Mucosa of descending colon (tissue), 3 donors: ENCODE measurements around the gene LLGL2. TPM values are rescaled to one million over a fixed set of nuclear protein-coding genes. Genes with fewer than 3 reads are reported as not detected.
A peak's percentile ranks its signal among the peaks of the same experiment; 100 is the strongest.

ENCODE experiments used
- ATAC-seq: fragments of 200-7000 bp; cut with Tn5 transposase; one replicate; pipeline ENCODE4 v1.9.1; 2020; ENCODE audit warnings: mild to moderate bottlenecking, moderate library complexity
- DNase-seq, 3 donors: peaks; one replicate each; pipeline ENCODE4 v3.0.0-alpha.2; 2020
- H3K36me3 ChIP-seq: fragments of 200-600 bp; one replicate; pipeline ENCODE4 v1.8.0; 2021; ENCODE audit warnings: low read depth, mild to moderate bottlenecking
- H3K4me1 ChIP-seq: fragments of 200-600 bp; one replicate; pipeline ENCODE4 v1.8.0; 2021; ENCODE audit warnings: low read depth, mild to moderate bottlenecking
- H3K4me3 ChIP-seq: fragments of 200-600 bp; one replicate; pipeline ENCODE4 v1.8.0; 2021; ENCODE audit warnings: mild to moderate bottlenecking
- H3K9me3 ChIP-seq: fragments of 200-600 bp; one replicate; pipeline ENCODE4 v1.8.0; 2021; ENCODE audit warnings: mild to moderate bottlenecking
- intact Hi-C, 2 donors: fragments of 100-400 bp; cut with DNase I in 1 of 2; cut with micrococcal nuclease in 1 of 2; formaldehyde crosslinking; loops; one replicate each; pipeline versions ENCODE4 v1.11.0 to v1.11.1; 2022; cut with DNase I, micrococcal nuclease
- total RNA-seq, 3 donors: library from RNA; stranded (reverse); fragmentation: NEBNext Ultra II Directional in 2 of 3; extraction: Animal tissue kit (Norgen Biotek cat#: 25700) in 2 of 3; gene quantifications; one replicate each; pipeline versions ENCODE4 v1.2.1 to v1.2.4, GENCODE V29; 2021 to 2023
- TF ChIP-seq, protein P1 (sequence below): fragments of 200-600 bp; IDR thresholded peaks from one replicate; pipeline ENCODE4 v1.8.0; 2022; ENCODE audit warnings: antibody characterized with exemption, mild to moderate bottlenecking
- donor health status: DM: no; HTN: no; CAD: no; lungs with moderate emphysema.
- donor health status: DM: no; HTN: no; CAD: no.
- donor health status: DM: no; HTN: yes; CAD: no.

LLGL2 gene
- total RNA-seq, 3 donors from 2014 or later = 269 to 590 (median 405) TPM

DNA sequence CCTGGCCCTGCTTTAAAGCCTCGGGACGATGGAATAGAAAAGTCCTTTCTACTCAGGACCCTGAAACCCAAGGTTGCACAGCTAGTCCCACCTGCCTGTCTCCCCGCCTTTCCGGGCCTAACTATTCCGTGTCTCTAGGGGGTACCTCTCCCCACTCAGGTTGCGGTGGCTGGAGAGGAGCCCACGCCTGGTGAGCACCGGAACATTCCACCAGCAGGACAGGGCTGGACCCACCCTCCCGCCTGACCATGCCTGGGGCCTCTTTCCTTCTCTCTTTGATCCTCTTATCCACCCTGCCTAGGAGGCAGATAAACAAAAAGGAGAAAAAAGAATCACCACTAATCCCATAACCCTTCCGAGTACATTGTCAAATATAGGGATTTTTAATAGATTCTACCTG, 10.9 kb downstream of the LLGL2 start:
- Histone ChIP-seq H3K36me3 (no peaks in the 10 kb centered on the region), H3K4me3 (no peak overlapping the region), H3K4me1 (peaks cover 60% of the 10 kb centered on the region), H3K9me3 (no peaks in the 10 kb centered on the region)
- no peak for ATAC-seq
- no peak for DNase-seq
- TF ChIP-seq, protein P1, sequence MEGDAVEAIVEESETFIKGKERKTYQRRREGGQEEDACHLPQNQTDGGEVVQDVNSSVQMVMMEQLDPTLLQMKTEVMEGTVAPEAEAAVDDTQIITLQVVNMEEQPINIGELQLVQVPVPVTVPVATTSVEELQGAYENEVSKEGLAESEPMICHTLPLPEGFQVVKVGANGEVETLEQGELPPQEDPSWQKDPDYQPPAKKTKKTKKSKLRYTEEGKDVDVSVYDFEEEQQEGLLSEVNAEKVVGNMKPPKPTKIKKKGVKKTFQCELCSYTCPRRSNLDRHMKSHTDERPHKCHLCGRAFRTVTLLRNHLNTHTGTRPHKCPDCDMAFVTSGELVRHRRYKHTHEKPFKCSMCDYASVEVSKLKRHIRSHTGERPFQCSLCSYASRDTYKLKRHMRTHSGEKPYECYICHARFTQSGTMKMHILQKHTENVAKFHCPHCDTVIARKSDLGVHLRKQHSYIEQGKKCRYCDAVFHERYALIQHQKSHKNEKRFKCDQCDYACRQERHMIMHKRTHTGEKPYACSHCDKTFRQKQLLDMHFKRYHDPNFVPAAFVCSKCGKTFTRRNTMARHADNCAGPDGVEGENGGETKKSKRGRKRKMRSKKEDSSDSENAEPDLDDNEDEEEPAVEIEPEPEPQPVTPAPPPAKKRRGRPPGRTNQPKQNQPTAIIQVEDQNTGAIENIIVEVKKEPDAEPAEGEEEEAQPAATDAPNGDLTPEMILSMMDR = no peak
- intact Hi-C loops = no loop called here

DNA sequence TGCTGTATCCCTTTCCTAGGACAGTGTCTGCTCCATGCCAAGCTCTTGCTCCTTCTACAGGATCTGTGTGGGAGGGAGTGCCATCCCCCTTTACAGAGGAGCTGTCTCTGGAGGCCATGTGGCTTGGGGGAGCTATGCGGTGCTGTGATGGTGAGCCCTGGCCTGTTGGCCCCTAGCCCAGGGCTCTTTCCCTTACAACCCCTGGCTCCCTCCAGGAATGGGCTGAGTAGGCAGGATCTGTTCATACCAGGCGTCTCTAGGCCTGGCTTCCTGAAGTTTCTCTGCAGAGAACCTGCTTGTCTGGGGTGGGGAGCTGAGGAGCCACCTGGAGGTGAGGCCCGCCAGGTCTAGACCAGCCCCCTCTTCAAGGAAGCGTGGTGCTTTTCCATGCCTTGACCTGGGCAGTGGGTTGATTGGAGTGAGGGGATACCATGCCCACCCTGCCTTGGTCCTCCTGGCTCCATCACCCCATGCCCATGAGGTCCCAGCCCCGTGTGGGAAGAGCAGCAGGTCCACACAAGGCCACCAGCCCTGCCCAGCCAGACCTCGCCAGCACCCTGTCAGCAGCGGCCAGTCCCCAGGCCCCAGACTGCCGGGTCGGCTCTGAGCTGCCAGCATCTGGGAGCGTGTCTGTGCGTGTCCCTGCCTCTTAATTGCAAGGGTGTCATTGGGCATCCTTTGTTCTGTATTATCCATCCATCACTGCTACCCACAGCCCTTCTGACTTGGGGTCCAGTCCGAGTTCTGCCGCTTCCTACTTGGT, 14.7 kb downstream of the LLGL2 start:
- DNase-seq = no peak
- Histone ChIP-seq H3K9me3 (no peaks in the 10 kb centered on the region), H3K4me1 (peaks cover 73% of the 10 kb centered on the region), H3K4me3 (no peak overlapping the region), H3K36me3 (no peaks in the 10 kb centered on the region)
- ATAC-seq = no peak
- TF ChIP-seq, protein P1 = no peak
- intact Hi-C loops = no loop called here

DNA sequence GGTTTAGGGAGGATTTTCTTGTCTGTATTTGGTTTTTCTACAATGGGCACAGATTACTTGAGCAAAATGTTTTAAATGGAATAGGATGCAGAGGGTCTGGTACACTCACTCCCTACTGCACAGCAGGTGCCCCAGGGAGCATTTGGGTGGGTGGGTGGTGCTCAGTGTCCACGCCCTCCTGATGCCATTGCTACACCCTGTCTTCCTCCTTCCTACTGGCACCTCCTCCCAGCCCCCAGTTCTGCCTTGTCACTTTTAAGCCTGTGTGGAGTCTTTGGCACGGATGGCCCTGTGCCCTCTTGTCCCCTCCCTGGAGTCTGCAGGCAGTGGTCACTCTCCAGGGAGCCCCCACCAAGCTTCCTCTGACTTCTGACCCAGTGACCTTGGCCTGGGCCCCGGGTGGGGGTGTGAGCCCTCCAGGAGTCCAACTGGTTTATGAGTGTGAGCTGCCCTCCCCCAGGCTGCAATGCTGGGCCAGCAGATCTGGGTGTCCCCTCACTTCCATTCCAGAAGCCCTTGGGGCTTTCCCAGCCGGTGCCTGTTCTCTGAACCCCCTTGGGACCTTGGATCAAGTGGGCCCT, 15.5 kb downstream of the LLGL2 start:
- H3K36me3 ChIP-seq = no peaks in the 10 kb centered on the region
- intact Hi-C loops = no loop called here
- DNase-seq (peak in 1 of 3 donors; percentile 52), ATAC-seq (peak; percentile 16)
- H3K4me1 ChIP-seq = peaks cover 67% of the 10 kb centered on the region
- H3K4me3 ChIP-seq = no peak overlapping the region
- H3K9me3 ChIP-seq = no peaks in the 10 kb centered on the region
- TF ChIP-seq, protein P1 = no peak

DNA sequence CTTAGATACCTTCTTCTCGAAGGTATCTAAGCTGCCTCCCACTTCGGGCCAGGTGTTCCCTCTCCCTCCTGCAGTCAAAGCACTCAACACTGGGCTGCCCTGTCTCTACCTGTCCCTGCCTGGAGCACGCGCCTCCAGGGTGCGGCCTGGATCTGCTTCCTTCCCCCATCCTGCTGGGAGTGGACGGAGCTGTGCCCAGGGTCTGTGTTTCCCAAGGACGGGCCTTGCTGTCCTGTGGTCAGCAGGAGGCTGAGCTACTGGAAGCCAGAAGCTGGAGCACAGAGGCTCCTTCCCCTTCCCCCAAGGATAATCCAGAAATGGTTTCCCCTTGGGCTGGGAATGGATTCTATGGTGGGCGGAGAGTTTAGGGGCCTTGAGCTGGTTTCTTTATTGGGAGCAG, 16.7 kb downstream of the LLGL2 start:
- ATAC-seq = peak; percentile 75
- DNase-seq = peak; percentile 75 to 81 (median 81)
- H3K9me3 ChIP-seq = no peaks in the 10 kb centered on the region
- intact Hi-C loops = no loop called here
- TF ChIP-seq, protein P1 = no peak
- peaks cover 68% of the 10 kb centered on the region for H3K4me1 ChIP-seq
- H3K4me3 ChIP-seq = no peak overlapping the region
- no peaks in the 10 kb centered on the region for H3K36me3 ChIP-seq

DNA sequence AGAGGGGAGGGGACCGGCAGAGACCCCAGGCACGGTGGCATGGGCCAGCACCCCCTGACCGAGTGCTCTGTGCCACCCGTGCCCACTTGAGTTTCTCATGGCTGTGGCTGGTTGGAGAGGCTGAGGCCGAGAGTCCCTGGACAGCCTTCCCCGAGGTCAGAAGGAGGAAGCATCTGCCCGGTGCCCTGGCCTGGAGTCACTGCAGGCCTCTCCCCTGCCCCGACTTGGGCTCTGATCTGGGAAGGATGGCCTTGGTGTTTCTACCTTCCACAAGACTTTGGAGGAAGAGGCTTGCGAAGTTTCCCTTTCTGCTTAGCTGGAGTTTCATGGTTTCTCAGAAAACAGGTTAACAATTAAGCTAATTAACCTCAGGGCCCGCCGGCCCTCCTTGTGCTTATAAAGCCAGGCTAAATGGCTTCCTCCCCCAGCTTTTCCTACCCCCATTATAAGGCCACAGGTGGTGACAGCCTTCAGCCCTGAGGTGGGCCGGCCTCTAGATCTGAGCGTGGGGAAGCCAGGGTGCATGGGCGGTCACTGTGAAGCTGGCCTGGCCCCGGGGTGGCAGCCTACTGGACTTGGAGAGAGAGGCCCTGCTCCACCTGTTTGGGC, 17.3 kb downstream of the LLGL2 start:
- TF ChIP-seq, protein P1 = no peak
- Histone ChIP-seq H3K4me1 (peaks cover 68% of the 10 kb centered on the region), H3K9me3 (no peaks in the 10 kb centered on the region), H3K36me3 (no peaks in the 10 kb centered on the region), H3K4me3 (no peak overlapping the region)
- DNase-seq = peak in 2 of 3 donors; percentile 63 to 65
- peak; percentile 56 for ATAC-seq
- intact Hi-C loops = no loop called here
